Liver (tissue), 9 donors: ENCODE data around the gene MALT1. TPM values are rescaled to one million over a fixed set of nuclear protein-coding genes. Genes with fewer than 3 reads are reported as not detected.

Experiments used
- DNase-seq: peaks from one replicate; pipeline ENCODE4 v3.0.0-alpha.2; 2017; ENCODE audit warnings: low spot score
- H3K27ac ChIP-seq, 2 donors: one replicate each; pipeline ENCODE4 v1.7.0; 2013; ENCODE audit warnings: inconsistent platforms in 2 of 2, low read length in 2 of 2, control low read depth in 1 of 2, low read depth in 1 of 2, mild to moderate bottlenecking in 1 of 2
- H3K27me3 ChIP-seq, 4 donors: one replicate each; pipeline versions ENCODE4 v1.6.1 to v1.7.0; 2013; ENCODE audit warnings: low read length in 3 of 4, inconsistent platforms in 1 of 4, mild to moderate bottlenecking in 1 of 4, moderate library complexity in 1 of 4; ENCODE audit not compliant: control insufficient read depth in 4 of 4, insufficient read depth in 4 of 4
- H3K36me3 ChIP-seq, 4 donors: one replicate each; pipeline versions ENCODE4 v1.6.1 to v1.7.0; 2013; ENCODE audit warnings: low read length in 3 of 4, mild to moderate bottlenecking in 3 of 4, low read depth in 1 of 4, moderate library complexity in 1 of 4; ENCODE audit not compliant: control insufficient read depth in 4 of 4, insufficient read depth in 3 of 4
- H3K4me1 ChIP-seq, 4 donors: one replicate each; pipeline versions ENCODE4 v1.6.1 to v1.7.0; 2013; ENCODE audit warnings: low read length in 3 of 4, mild to moderate bottlenecking in 3 of 4, moderate library complexity in 1 of 4; ENCODE audit not compliant: control insufficient read depth in 4 of 4, insufficient read depth in 4 of 4
- H3K4me3 ChIP-seq, 3 donors: one replicate each; pipeline versions ENCODE4 v1.6.1 to v1.7.0; 2013; ENCODE audit warnings: low read length in 3 of 3, control low read depth in 1 of 3, low read depth in 1 of 3, mild to moderate bottlenecking in 1 of 3
- H3K9ac ChIP-seq, 2 donors: one replicate each; pipeline ENCODE4 v1.7.0; 2013; ENCODE audit warnings: low read length in 2 of 2, mild to moderate bottlenecking in 2 of 2, moderate library complexity in 2 of 2, control low read depth in 1 of 2, low read depth in 1 of 2
- H3K9me3 ChIP-seq, 4 donors: one replicate each; pipeline versions ENCODE4 v1.6.1 to v1.7.0; 2013; ENCODE audit warnings: low read length in 3 of 4; ENCODE audit not compliant: control insufficient read depth in 4 of 4
- ATF3 ChIP-seq: IDR thresholded peaks from 2 replicates; pipeline ENCODE4 v1.6.1; 2016; ENCODE audit warnings: antibody characterized with exemption
- EGR1 ChIP-seq, 2 donors: IDR thresholded peaks; 2 replicates each; pipeline ENCODE4 v1.6.1; 2016 to 2018; ENCODE audit warnings: antibody characterized with exemption in 2 of 2, low read depth in 2 of 2
- FOXA1 ChIP-seq: IDR thresholded peaks from 2 replicates; pipeline ENCODE4 v1.6.1; 2016; ENCODE audit warnings: antibody characterized with exemption
- FOXA2 ChIP-seq: IDR thresholded peaks from 2 replicates; pipeline ENCODE4 v1.6.1; 2016; ENCODE audit warnings: antibody characterized with exemption
- HNF4A ChIP-seq, 2 donors: conservative IDR thresholded peaks; 2 replicates each; pipeline ENCODE4 v1.6.1; 2016; ENCODE audit warnings: antibody characterized with exemption in 2 of 2, mild to moderate bottlenecking in 2 of 2
- HNF4G ChIP-seq: IDR thresholded peaks from 2 replicates; pipeline ENCODE4 v1.6.1; 2016; ENCODE audit warnings: antibody characterized with exemption
- JUND ChIP-seq, 2 donors: IDR thresholded peaks; 2 replicates each; pipeline ENCODE4 v1.6.1; 2016; ENCODE audit warnings: antibody characterized with exemption in 2 of 2
- RAD21 ChIP-seq, 2 donors: IDR thresholded peaks; 2 replicates each; pipeline ENCODE4 v1.6.1; 2016; ENCODE audit warnings: antibody characterized with exemption in 2 of 2, mild to moderate bottlenecking in 2 of 2
- REST ChIP-seq: IDR thresholded peaks from 2 replicates; pipeline ENCODE4 v1.6.1; 2016; ENCODE audit warnings: antibody characterized with exemption, mild to moderate bottlenecking
- RXRA ChIP-seq, 2 donors: IDR thresholded peaks; 2 replicates each; pipeline ENCODE4 v1.6.1; 2017 to 2018; ENCODE audit warnings: antibody characterized with exemption in 2 of 2, mild to moderate bottlenecking in 1 of 2
- SP1 ChIP-seq: IDR thresholded peaks from 2 replicates; pipeline ENCODE4 v1.6.1; 2018; ENCODE audit warnings: antibody characterized with exemption, mild to moderate bottlenecking
- TAF1 ChIP-seq: conservative IDR thresholded peaks from 2 replicates; pipeline ENCODE4 v1.6.1; 2016; ENCODE audit warnings: antibody characterized with exemption, mild to moderate bottlenecking
- YY1 ChIP-seq: IDR thresholded peaks from 2 replicates; pipeline ENCODE4 v1.6.1; 2016; ENCODE audit warnings: antibody characterized with exemption, mild to moderate bottlenecking
- WGBS: extraction: QIAGEN DNeasy Blood & Tissue Kit; methylation state at CpG from one replicate; pipeline ENCODE4 v1.1.7; 2013; 5-methylcytosine and 5-hydroxymethylcytosine counted together
- polyA plus RNA-seq, 2 donors: library from polyadenylated mRNA; stranded (reverse) in 1 of 2; unstranded in 1 of 2; fragments of 200-250 nt in 1 of 2; fragments of >200 nt in 1 of 2; fragmentation: Nextera tagmentation in 1 of 2; extraction: Ambion mirVana in 1 of 2; gene quantifications; one replicate each; pipeline versions ENCODE4 v1.2.1 to v1.2.3, GENCODE V29; 2013 to 2015
- total RNA-seq, 2 donors: library from RNA; depleted of rRNA; stranded (reverse); fragments of >200 nt; gene quantifications; one replicate each; pipeline ENCODE4 v1.2.3, GENCODE V29; 2014
- TF ChIP-seq, protein P1 (sequence below): IDR thresholded peaks from 2 replicates; pipeline ENCODE4 v1.6.1; 2016; ENCODE audit warnings: antibody characterized with exemption
- TF ChIP-seq, protein P2 (sequence below): IDR thresholded peaks from 2 replicates; pipeline ENCODE4 v1.6.1; 2016; ENCODE audit warnings: antibody characterized with exemption
- TF ChIP-seq, protein P3 (sequence below): fragments of 150-350 bp; IDR thresholded peaks from 2 replicates; pipeline ENCODE4 v1.5.1; 2017; ENCODE audit warnings: improper control_type of control experiment, low read depth, low read length; ENCODE audit not compliant: missing input control
- donor health status: healthy.
- donor health status: healthy.
- donor health status: healthy.
- donor health status: healthy.
- donor health status: healthy.

MALT1 gene
- total and polyA plus RNA-seq, 4 donors = 3.1 to 27.3 (median 6.4) TPM

DNA sequence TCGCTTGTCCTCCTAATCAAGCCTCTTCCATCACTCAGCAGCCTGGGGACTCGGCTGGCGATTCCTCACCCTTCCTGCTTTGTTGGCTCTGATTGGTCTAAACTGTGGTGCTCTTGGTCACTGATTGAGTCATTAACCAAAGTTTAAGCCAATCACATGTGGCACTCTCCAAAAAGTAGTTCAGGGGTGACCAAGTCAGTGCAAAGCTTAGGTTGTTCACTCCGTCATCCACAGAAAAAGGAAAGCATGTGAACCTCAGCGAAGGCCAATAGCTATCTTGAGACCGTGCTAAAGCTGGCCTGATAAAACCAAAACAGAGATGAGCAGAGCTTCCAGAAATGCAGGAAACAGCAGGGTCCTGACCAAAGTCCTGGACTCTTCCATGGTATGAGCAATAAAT is 47.3 kb upstream of the MALT1 start:
- Histone ChIP-seq H3K9ac (no peak overlapping the region), H3K4me1 (peaks cover 0 to under 1% (median 0%) of the 10 kb centered on the region in 4 donors), H3K27ac (no peak overlapping the region), H3K36me3 (no peaks in the 10 kb centered on the region), H3K27me3 (no peaks in the 10 kb centered on the region), H3K4me3 (no peak overlapping the region), H3K9me3 (no peaks in the 10 kb centered on the region)
- TF ChIP-seq FOXA2 (no peak), JUND (IDR thresholded peaks at IDR 0.05) (no peak), YY1 (no peak), RAD21 (IDR thresholded peaks at IDR 0.05) (no peak), FOXA1 (no peak), EGR1 (IDR thresholded peaks at IDR 0.05; ENCODE audit: low read depth in 2 of 2) (no peak), HNF4G (no peak), SP1 (no peak), REST (no peak), HNF4A (conservative IDR thresholded peaks at IDR 0.05) (no peak), ATF3 (no peak), RXRA (IDR thresholded peaks at IDR 0.05) (no peak)
- TF ChIP-seq, protein P1, sequence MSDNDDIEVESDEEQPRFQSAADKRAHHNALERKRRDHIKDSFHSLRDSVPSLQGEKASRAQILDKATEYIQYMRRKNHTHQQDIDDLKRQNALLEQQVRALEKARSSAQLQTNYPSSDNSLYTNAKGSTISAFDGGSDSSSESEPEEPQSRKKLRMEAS = no peak
- TF ChIP-seq, protein P2, sequence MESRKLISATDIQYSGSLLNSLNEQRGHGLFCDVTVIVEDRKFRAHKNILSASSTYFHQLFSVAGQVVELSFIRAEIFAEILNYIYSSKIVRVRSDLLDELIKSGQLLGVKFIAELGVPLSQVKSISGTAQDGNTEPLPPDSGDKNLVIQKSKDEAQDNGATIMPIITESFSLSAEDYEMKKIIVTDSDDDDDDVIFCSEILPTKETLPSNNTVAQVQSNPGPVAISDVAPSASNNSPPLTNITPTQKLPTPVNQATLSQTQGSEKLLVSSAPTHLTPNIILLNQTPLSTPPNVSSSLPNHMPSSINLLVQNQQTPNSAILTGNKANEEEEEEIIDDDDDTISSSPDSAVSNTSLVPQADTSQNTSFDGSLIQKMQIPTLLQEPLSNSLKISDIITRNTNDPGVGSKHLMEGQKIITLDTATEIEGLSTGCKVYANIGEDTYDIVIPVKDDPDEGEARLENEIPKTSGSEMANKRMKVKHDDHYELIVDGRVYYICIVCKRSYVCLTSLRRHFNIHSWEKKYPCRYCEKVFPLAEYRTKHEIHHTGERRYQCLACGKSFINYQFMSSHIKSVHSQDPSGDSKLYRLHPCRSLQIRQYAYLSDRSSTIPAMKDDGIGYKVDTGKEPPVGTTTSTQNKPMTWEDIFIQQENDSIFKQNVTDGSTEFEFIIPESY = no peak
- no peak for DNase-seq
- 88% methylated on average over 6 of the region's 6 CpGs for WGBS

- TF ChIP-seq EGR1 (IDR thresholded peaks at IDR 0.05; ENCODE audit: low read depth in 2 of 2) (no peak), FOXA1 (no peak), TAF1 (no peak), FOXA2 (no peak)
- TF ChIP-seq, protein P3, sequence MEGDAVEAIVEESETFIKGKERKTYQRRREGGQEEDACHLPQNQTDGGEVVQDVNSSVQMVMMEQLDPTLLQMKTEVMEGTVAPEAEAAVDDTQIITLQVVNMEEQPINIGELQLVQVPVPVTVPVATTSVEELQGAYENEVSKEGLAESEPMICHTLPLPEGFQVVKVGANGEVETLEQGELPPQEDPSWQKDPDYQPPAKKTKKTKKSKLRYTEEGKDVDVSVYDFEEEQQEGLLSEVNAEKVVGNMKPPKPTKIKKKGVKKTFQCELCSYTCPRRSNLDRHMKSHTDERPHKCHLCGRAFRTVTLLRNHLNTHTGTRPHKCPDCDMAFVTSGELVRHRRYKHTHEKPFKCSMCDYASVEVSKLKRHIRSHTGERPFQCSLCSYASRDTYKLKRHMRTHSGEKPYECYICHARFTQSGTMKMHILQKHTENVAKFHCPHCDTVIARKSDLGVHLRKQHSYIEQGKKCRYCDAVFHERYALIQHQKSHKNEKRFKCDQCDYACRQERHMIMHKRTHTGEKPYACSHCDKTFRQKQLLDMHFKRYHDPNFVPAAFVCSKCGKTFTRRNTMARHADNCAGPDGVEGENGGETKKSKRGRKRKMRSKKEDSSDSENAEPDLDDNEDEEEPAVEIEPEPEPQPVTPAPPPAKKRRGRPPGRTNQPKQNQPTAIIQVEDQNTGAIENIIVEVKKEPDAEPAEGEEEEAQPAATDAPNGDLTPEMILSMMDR = no peak
- Histone ChIP-seq H3K27me3 (no peaks in the 10 kb centered on the region), H3K4me1 (peaks cover 0 to 1% (median 0%) of the 10 kb centered on the region in 4 donors), H3K9me3 (no peaks in the 10 kb centered on the region), H3K4me3 (no peak overlapping the region), H3K36me3 (no peaks in the 10 kb centered on the region), H3K27ac (no peak overlapping the region), H3K9ac (no peak overlapping the region)
- no peak for DNase-seq
- WGBS = 95% methylated on average over 10 of the region's 10 CpGs
Measured at GRCh38 chr18:58625839-58626238, 45.4 kb upstream of the MALT1 start.
